Inferior parietal cortex (tissue), 1 donor: Measurements from ENCODE around the gene CD163L1.

Source experiments
- DNase-seq: peaks from one replicate; pipeline ENCODE4 v3.0.0-alpha.2; 2016; ENCODE audit errors: extremely low spot score

CD163L1 gene

GRCh38 chr12:7324176-7324575 is 119.8 kb downstream of the CD163L1 start:
- DNase-seq = no peak

GRCh38 chr12:7322599-7322998 is 121.4 kb downstream of the CD163L1 start:
- no peak for DNase-seq

- DNase-seq = no peak
Observed at GRCh38 chr12:7321624-7322023, 122.3 kb downstream of the CD163L1 start.

DNA sequence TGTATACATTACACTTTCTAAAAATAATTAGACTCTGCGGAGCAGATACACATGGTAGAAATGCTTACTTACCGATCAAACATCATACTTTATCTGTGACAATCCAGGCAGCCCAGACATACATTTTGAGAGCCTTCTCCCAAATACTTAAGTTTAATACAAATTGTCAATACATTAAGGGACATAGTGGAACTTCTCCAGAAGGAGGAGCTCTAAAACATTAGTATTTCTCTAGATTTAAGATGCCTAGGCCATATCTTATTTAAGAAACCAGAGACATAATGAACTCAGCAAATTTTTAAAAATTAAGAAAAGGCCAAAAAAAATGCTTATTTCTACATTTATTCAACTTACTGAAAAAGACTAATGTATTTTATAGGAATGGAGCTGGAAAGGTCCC is 124.0 kb downstream of the CD163L1 start:
- DNase-seq = no peak

GRCh38 chr12:7310070-7310469 is 133.9 kb downstream of the CD163L1 start:
- no peak for DNase-seq
